ENCODE data around the gene ATP10D.
"Not testable (repeated sequence)": the region's sequence is repeated elsewhere in the genome, so short reads cannot be mapped to it uniquely, and the experiment has no call there.

The ATP10D gene

GRCh38 chr4:47536966-47537365, 51.9 kb downstream of the ATP10D start:
- no peak overlapping the region for H3K27ac ChIP-seq
- ChIA-PET CTCF (interaction anchor here (0.6 kb wide), 1 partner anchor 600 kb away, joined by 3 read pairs; no protein-coding TSS in a partner anchor), POLR2A (ENCODE audit: low non-redundant PET) (no interaction called here)
- TF ChIP-seq CTCF (conservative IDR thresholded peaks at IDR 0.05; ENCODE audit: low read depth), result no peak
- DNase-seq (ENCODE audit: low spot score), result no peak

GRCh38 chr4:47538111-47538824, 53.2 kb downstream of the ATP10D start:
- POLR2A ChIA-PET (ENCODE audit: low non-redundant PET), result no interaction called here
- H3K27ac ChIP-seq, result no peak overlapping the region
- no peak for TF ChIP-seq CTCF (conservative IDR thresholded peaks at IDR 0.05; ENCODE audit: low read depth)
- CTCF ChIA-PET, result no interaction called here
- DNase-seq (ENCODE audit: low spot score), result no peak

GRCh38 chr4:47538825-47539154, 53.7 kb downstream of the ATP10D start:
- no peak for DNase-seq (ENCODE audit: low spot score)
- ChIA-PET POLR2A (ENCODE audit: low non-redundant PET) (no interaction called here), CTCF (no interaction called here)
- no peak for TF ChIP-seq CTCF (conservative IDR thresholded peaks at IDR 0.05; ENCODE audit: low read depth)
- no peak overlapping the region for H3K27ac ChIP-seq

- peak overlapping the region; percentile 65 for H3K27ac ChIP-seq
- peak; percentile 57 for DNase-seq (ENCODE audit: low spot score)
- POLR2A ChIA-PET (ENCODE audit: low non-redundant PET), result interaction anchor here (0.8 kb wide), 1 partner anchor 58 kb away, joined by 4 read pairs; the partner anchor contains the start of gene ATP10D
- CTCF ChIA-PET, result interaction anchor here (1.5 kb wide), 1 partner anchor 21 kb away, joined by 5 read pairs; no protein-coding TSS in a partner anchor
Observed at GRCh38 chr4:47542640-47543039, 57.6 kb downstream of the ATP10D start.

- CTCF ChIA-PET, result interaction anchor here (1.0 to 1.5 kb wide), 2 partner anchors 20 to 78 kb away, joined by 3 to 5 read pairs; no protein-coding TSS in a partner anchor
- no peak for TF ChIP-seq CTCF (conservative IDR thresholded peaks at IDR 0.05; ENCODE audit: low read depth)
- POLR2A ChIA-PET (ENCODE audit: low non-redundant PET), result no interaction called here
- no peak overlapping the region for H3K27ac ChIP-seq
- no peak for DNase-seq (ENCODE audit: low spot score)
Observed at GRCh38 chr4:47543331-47543730, 58.3 kb downstream of the ATP10D start.

GRCh38 chr4:47550357-47550756, 65.3 kb downstream of the ATP10D start:
- POLR2A ChIA-PET (ENCODE audit: low non-redundant PET); H3K27ac ChIP-seq; DNase-seq (ENCODE audit: low spot score): not testable (repeated sequence)
- CTCF ChIA-PET, result interaction anchor here (0.7 kb wide), 1 partner anchor 579 kb away, joined by 3 read pairs; no protein-coding TSS in a partner anchor

GRCh38 chr4:47550899-47551548, 65.9 kb downstream of the ATP10D start:
- DNase-seq (ENCODE audit: low spot score), result no peak
- H3K27ac ChIP-seq, result no peak overlapping the region
- POLR2A ChIA-PET (ENCODE audit: low non-redundant PET), result no interaction called here
- no peak for TF ChIP-seq CTCF (conservative IDR thresholded peaks at IDR 0.05; ENCODE audit: low read depth)
- CTCF ChIA-PET, result no interaction called here
